SJCRH30 (cell line): ENCODE measurements around the gene EFHD2. TPM values are rescaled to one million over a fixed set of nuclear protein-coding genes. Genes with fewer than 3 reads are reported as not detected.

ENCODE experiments used
- DNase-seq, 2 experiments: peaks; one replicate each; pipeline ENCODE4 v3.0.0-alpha.2; 2015 to 2020
- H3K27ac ChIP-seq: fragments of 250-450 bp; sonication (Bioruptor Pico); 2 replicates; pipeline ENCODE4 v1.5.1; 2020; ENCODE audit warnings: mild to moderate bottlenecking, moderate library complexity
- H3K27me3 ChIP-seq: fragments of 250-450 bp; sonication (Bioruptor Pico); 2 replicates; pipeline ENCODE4 v1.5.1; 2020; ENCODE audit warnings: mild to moderate bottlenecking, moderate library complexity
- H3K36me3 ChIP-seq: fragments of 250-450 bp; sonication (Bioruptor Pico); 2 replicates; pipeline ENCODE4 v1.5.1; 2020; ENCODE audit warnings: mild to moderate bottlenecking, moderate library complexity
- H3K4me1 ChIP-seq: fragments of 250-450 bp; sonication (Bioruptor Pico); 2 replicates; pipeline ENCODE4 v1.5.1; 2020; ENCODE audit warnings: mild to moderate bottlenecking, moderate library complexity
- H3K4me3 ChIP-seq: fragments of 250-450 bp; sonication (Bioruptor Pico); 2 replicates; pipeline ENCODE4 v1.5.1; 2020; ENCODE audit warnings: mild to moderate bottlenecking, moderate library complexity
- H3K9me3 ChIP-seq: fragments of 250-450 bp; sonication (Bioruptor Pico); replicated peaks from 2 replicates; pipeline ENCODE4 v1.5.1; 2020; ENCODE audit warnings: mild to moderate bottlenecking, moderate library complexity
- total RNA-seq: library from RNA; depleted of rRNA; stranded (reverse); fragments of >200 nt; shearing (Covaris generic); gene quantifications from 2 replicates; pipeline ENCODE4 v1.2.3, GENCODE V29; 2014

Gene EFHD2
- total RNA-seq, 1 experiment from 2014 or later = 203 TPM

DNA sequence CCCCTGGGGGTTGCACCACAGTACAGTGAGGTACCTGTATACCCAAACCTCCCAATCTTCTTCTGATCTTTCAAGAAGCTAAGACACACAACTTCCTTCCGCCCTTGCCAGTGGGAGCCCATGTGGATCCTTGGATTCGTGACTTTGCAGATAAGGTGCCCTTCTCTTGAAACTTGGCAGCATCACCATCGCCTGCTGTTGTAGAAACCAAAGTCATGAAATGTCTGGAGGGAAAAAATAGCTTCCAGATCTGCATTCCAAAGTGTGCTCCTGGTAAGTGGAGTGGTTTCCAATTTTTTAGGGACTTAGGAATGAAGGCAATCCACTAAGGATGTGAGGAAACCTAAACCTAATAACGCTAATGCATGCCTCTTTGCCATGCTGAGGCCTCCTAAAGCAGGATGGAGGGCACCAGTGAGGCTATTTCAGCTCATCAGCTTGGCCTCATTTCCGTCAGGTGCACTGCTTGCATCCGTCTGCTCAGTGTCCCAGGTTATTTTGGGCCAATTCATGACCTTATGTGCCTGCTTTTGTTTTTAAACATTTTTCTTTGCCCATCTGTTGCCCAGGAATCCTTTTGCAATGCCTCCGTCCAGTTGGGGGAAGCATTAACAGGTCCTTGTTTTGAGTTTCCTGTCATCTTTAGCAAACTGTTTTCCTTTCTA lies 8.2 kb upstream of the EFHD2 start:
- DNase-seq = no peak
- H3K4me1 ChIP-seq = no peaks in the 10 kb centered on the region
- peaks cover 7% of the 10 kb centered on the region for H3K9me3 ChIP-seq
- no peaks in the 10 kb centered on the region for H3K36me3 ChIP-seq
- H3K27me3 ChIP-seq = no peaks in the 10 kb centered on the region
- no peak overlapping the region for H3K4me3 ChIP-seq
- no peak overlapping the region for H3K27ac ChIP-seq

DNA sequence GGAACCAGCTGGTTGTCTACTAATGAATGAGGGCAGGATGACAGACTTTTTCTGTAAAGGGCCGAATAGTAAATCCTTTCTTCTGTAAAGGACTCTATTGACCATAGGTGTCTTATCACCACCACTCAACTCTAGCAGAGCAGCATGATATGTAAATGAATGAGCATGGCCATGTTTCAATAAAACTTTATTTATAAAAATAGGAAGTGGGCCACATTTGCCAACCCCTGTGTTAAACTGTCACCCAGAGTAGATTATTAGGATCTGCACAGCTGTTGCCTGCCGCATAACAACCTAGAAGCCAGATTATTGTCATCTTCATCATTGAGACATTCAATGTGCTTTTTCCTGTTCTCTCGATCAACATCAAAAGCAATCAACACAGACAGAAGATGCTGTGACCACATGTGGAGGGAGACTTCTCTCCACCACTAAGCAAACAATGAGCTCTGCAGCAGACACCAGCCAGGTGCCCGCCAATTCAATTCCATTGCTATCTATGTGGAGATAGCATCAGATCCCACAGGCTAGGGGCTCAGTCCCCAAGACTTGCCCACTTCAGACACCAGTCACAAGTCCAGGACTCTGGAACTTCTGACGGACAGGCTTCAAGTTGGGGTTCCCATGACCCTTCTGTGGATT lies 6.8 kb upstream of the EFHD2 start:
- Histone ChIP-seq H3K4me1 (no peaks in the 10 kb centered on the region), H3K9me3 (peaks cover 7% of the 10 kb centered on the region), H3K27ac (no peak overlapping the region), H3K27me3 (no peaks in the 10 kb centered on the region), H3K4me3 (no peak overlapping the region), H3K36me3 (no peaks in the 10 kb centered on the region)
- DNase-seq = no peak

DNA sequence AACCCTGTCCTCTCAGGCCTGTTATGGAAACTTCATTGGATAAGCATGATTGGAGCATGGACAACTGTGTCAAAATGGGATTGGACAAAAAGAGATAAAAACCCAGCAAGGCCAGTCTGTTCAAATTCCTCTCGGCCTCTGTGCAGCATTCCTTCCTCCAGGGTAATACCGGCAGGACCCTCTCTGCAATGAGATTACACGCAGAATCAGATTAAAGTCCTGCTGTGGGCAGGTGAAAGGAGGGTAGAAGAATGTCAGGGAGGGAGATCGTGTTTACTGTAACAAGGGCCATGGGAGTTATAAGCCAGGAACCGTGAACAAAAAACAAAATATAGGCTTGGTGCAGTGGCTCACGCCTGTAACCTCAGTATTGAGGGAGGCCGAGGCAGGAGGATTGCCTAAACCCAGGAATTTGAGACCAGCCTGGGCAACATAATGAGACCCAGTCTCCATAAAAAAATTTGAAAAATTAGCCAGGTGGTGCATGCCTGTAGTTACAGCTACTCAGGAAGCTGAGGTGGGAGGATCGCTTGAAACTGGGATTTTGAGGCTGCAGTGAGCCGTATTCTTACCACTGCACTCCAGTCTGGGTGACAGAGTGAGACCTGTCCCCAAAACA lies 5.6 kb upstream of the EFHD2 start:
- no peak for DNase-seq
- Histone ChIP-seq H3K4me1 (peaks cover 4% of the 10 kb centered on the region; the same call in 1 of the 2 replicates), H3K27ac (no peak overlapping the region), H3K4me3 (no peak overlapping the region), H3K27me3 (no peaks in the 10 kb centered on the region), H3K36me3 (no peaks in the 10 kb centered on the region), H3K9me3 (peaks cover 7% of the 10 kb centered on the region)

DNA sequence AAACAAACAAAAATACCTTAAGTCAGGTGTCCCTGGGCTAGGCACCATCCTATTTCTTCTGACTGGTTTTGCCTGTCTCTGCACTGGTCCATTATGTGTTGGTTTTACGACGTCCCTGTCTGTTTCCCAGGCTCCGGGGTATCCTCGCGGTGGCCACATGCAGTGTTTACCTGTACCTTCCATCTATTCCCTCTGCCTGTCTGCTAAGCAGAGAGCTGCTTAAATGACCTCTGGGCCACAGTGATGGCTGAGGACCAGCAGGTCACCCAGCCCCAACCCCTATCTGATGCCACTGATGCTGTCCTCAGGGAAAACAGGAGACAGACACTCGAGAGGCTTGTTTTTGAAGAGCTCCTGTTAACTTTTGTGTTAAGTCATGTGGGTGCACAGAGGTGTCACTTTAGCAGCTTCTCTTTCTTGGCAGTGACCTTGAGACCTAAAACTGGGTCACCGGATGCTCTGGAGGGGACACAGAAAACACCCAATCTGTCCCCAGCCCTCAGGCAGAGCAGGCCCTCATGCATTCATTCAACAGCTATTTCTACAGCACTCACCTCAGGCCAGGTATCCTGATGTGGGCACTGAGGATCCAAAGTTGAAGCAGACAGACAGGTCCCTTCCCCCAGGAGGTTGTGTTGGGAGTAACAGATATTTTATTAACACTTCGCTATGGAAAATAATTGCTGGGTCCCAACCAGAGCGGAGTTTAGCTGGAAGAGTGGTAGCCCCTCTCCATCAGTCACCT lies 4.4 kb upstream of the EFHD2 start:
- no peak overlapping the region for H3K4me3 ChIP-seq
- H3K27ac ChIP-seq = no peak overlapping the region
- no peaks in the 10 kb centered on the region for H3K9me3 ChIP-seq
- peaks cover 5% of the 10 kb centered on the region; the same call in 1 of the 2 replicates for H3K4me1 ChIP-seq
- no peak for DNase-seq
- no peaks in the 10 kb centered on the region for H3K36me3 ChIP-seq
- H3K27me3 ChIP-seq = no peaks in the 10 kb centered on the region

DNA sequence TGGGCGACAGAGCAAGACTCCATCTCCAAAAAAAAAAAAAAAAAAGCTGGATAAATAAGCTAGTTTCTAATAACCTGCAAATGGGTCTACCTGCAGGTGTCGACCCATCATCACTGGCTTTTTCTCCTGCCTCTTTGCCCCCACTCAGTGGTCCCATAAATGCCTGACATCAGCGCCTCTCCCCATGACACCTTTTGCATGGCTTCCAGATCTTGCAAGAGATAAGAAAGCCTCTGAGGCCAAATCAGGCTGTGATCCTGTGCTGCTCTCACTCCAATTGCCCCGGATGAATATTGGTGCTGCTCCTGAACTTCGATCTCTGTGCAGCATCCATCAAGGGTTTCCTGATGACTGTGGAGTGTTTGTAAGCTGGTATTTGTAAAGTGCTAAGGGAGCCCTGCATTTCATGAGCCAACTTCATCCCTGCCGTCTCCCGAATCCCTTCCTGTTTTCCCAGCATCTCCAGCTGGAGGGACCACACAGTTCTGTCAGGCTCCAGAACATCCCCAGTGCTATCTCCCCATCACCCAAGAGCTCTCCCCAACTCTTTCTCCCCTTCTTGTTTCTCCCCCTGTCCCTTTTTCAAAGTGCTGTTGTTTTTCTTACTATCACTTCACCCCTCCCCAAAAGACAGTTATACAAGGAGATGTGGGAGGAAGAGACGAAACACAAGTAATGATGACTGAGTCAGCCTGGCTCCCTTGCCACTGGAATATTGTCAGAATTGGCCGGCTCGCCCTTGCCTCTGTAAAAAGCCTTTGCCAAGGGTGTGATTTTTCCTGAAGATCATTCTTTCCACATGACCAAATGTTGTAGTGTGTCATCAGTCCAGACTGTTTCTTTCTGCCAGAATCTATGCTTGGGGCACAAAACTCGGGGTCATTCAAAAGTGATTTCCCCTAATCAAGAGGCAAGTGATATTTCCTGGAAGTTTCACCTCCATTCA lies 2.8 kb upstream of the EFHD2 start:
- Histone ChIP-seq H3K36me3 (no peaks in the 10 kb centered on the region), H3K27ac (no peak overlapping the region), H3K4me3 (no peak overlapping the region), H3K9me3 (no peaks in the 10 kb centered on the region), H3K4me1 (peaks cover 6% of the 10 kb centered on the region), H3K27me3 (no peaks in the 10 kb centered on the region)
- no peak for DNase-seq

DNA sequence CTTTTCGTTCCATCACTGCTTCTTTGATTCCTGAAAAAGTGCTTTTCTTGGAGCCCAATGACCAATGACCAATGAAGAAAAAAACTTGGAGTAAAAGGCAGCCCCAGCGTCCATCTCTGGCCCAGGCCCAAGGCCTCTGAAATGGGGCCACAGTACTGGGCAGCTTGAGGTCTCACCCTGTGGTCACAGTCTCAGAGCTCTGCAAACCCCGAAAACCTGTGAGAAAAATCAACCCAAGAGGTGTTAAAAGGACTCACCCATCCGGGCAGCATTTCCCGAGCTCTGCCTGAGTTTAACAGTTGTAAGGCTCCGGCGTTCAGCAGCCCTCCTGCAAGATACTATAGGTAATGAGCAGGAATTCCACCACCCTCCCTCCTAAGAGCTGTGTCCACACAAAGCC lies 2.1 kb upstream of the EFHD2 start:
- peaks cover 2% of the 10 kb centered on the region; the same call in 1 of the 2 replicates for H3K36me3 ChIP-seq
- no peak overlapping the region for H3K27ac ChIP-seq
- no peaks in the 10 kb centered on the region for H3K27me3 ChIP-seq
- no peak overlapping the region for H3K4me3 ChIP-seq
- DNase-seq = no peak
- H3K9me3 ChIP-seq = no peaks in the 10 kb centered on the region
- peaks cover 13% of the 10 kb centered on the region for H3K4me1 ChIP-seq

DNA sequence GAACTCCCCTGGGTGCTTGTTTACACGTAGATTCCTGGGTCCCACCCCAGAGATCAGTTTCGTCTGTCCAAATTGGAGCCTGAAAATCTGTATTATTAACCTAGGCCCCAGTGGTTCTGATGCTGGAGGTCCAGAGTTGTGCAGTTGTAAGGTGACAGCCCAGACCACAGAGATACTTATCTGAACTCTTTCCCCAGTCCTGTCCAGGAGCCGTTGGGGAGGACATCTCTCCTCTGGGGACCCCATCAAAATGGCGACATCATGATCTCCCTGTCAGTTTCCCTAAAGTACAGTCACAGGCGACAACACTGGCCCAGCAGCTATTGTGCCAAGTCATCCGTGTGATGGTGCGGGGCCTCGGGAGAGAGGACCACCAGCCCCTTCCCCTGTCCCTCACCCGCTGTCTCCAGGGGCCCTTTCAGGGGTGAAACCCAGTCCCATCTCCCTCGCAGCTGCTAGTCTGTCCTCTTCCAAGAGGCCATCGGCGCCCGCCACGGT lies 749 bp upstream of the EFHD2 start:
- peaks cover 9% of the 10 kb centered on the region; the same call in 1 of the 2 replicates for H3K36me3 ChIP-seq
- H3K4me3 ChIP-seq = peak overlapping the region; percentile 86
- H3K9me3 ChIP-seq = no peaks in the 10 kb centered on the region
- H3K27me3 ChIP-seq = no peaks in the 10 kb centered on the region
- no peak for DNase-seq
- peaks cover 21% of the 10 kb centered on the region for H3K4me1 ChIP-seq
- peak overlapping the region; percentile 39 for H3K27ac ChIP-seq

DNA sequence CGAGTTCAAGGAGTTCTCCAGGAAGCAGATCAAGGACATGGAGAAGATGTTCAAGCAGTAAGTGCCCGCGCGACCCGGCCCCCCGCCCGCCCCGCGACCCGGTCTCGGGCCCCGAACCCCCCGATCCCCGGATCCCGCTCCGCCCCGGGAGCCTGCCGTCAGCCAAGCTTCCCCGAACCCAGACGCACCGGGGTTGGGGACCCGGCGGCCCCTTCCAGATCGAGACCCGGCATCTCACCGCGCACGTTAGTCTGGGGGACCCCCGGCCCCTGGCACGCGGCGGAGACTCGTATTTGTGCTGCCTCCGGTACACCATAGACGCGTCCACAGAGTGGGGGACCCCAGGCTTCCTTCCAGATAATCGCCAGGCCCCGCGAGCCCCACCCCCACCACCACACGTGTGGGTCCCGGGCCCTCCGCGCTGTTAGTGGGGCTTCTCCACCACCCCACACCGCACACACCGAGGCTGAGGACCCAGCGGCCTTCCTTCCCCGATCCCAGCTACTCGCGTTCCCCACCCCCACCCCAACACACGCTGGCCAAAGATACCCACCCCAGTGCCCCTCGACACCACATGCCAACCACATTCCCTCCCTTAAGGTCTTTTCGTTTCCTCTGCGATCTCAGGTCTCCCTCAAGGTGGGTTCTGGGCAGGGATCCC lies 665 bp downstream of the EFHD2 start:
- H3K27ac ChIP-seq = peak overlapping the region; percentile 40; the same call in 1 of the 2 replicates
- DNase-seq = peak; percentile 27 to 49
- H3K4me1 ChIP-seq = peaks cover 21% of the 10 kb centered on the region

DNA sequence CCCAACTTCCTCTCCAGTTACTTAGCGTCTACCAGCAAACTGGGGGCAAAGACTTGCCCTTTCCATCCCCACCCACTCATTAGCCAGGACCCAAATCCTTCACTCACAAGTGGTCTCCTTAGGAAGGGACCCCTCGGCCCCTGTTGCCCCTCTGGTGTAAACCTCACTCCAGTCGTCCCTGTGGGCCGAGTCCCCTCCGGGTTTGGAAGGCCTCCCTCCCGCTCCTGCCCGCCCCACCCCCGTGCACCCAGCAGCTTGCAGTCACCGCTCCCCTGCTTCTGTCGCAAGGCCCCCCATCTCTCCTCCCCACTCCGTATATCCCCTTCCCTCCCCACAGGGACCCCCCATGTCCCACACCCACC lies 1.2 kb downstream of the EFHD2 start:
- Histone ChIP-seq H3K27ac (peak overlapping the region; percentile 40; the same call in 1 of the 2 replicates), H3K36me3 (peaks cover 25% of the 10 kb centered on the region; the same call in 1 of the 2 replicates), H3K4me1 (peaks cover 24% of the 10 kb centered on the region)

More for the DNA sequence above, 665 bp downstream of the EFHD2 start:
- H3K9me3 ChIP-seq = no peaks in the 10 kb centered on the region
- peaks cover 20% of the 10 kb centered on the region; the same call in 1 of the 2 replicates for H3K36me3 ChIP-seq
- no peaks in the 10 kb centered on the region for H3K27me3 ChIP-seq
- H3K4me3 ChIP-seq = peak overlapping the region; percentile 86

DNA sequence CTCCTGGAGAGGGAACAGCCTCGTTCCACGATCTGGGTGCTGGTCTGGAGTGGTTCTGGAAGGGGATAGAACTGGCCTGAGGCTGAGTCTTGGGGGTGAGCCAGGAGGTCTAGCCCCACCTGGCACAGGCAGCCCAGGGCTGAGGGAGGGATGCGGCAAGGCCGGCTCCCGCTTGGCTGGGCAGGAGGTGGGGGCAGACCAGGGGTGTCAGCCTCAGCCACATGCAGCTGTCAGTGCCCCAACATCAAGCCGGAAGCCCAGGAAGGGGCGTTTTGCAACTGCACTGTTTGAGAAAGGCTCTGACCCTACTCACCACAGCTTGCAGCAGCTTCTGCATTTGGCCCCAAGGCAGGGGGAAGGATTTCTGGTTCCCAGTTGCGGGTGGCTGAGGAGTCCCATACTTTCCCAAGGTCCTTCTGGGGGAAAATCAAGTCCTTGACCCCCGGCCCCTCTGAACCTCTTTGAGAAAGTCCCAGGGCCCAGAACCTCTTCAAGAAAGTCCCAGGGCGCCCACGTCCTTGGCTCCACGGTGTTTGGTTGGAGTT lies 2.0 kb downstream of the EFHD2 start:
- Histone ChIP-seq H3K4me1 (peaks cover 32% of the 10 kb centered on the region), H3K27ac (peak overlapping the region; percentile 49), H3K9me3 (no peaks in the 10 kb centered on the region), H3K27me3 (no peaks in the 10 kb centered on the region), H3K4me3 (peak overlapping the region; percentile 86), H3K36me3 (peaks cover 27% of the 10 kb centered on the region; the same call in 1 of the 2 replicates)
- DNase-seq = peak; percentile 86 to 91

More for the DNA sequence above, 1.2 kb downstream of the EFHD2 start:
- no peaks in the 10 kb centered on the region for H3K27me3 ChIP-seq
- DNase-seq = no peak
- H3K9me3 ChIP-seq = no peaks in the 10 kb centered on the region
- H3K4me3 ChIP-seq = peak overlapping the region; percentile 86

DNA sequence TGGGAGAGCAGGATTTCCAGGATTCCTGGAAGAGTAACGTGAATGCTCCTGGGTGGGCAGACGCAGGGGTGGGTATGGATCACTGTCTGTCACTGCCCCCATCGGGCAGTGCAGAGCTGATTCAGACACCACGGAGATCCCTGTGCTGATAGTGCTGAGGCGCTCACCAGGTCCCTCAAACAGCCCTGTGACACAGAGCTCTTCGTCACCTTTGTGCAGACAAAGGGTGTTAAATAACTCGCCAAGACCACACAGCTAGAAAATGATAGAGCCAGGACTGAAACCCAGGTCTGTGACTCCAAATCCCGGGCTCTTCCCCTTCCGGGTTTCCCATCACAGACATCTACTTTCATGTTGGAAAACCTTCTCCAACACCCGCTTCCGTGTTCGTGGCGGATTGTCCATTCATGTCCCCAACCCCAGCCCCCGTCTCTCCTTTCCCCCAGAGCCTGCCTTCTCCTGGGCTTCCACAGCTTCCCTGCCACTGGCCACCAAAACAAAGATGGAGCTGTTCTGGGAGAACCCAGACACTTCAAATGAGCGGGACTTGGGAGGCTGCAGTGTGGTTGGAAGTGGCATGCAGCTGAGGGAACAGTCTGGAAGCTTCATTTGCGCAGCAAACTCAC lies 2.6 kb downstream of the EFHD2 start:
- H3K9me3 ChIP-seq = no peaks in the 10 kb centered on the region
- peaks cover 38% of the 10 kb centered on the region for H3K4me1 ChIP-seq
- H3K36me3 ChIP-seq = peaks cover 27% of the 10 kb centered on the region; the same call in 1 of the 2 replicates
- H3K4me3 ChIP-seq = peak overlapping the region; percentile 86
- DNase-seq = peak; percentile 56 to 67
- H3K27ac ChIP-seq = peak overlapping the region; percentile 49
- H3K27me3 ChIP-seq = no peaks in the 10 kb centered on the region

DNA sequence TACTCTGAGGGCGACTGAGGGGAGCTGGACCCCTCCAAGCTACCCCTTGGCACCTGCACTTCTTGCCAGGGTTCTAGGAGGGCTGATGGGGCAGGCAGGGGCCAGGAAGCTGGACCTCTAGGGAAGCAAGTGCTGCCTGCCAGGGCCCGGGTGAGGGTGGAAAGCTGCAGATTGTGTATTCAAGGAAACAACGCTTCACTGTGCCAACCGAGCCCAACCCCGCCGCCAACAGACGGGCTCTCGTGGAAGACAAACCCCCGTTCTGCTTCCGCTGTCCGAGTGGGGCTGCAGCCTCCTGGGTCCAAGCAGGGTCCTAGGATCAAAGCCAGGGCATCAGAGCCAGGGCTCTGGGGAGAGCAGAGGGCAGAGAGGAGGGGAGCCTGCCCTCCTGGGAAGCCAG lies 3.2 kb downstream of the EFHD2 start:
- Histone ChIP-seq H3K9me3 (no peaks in the 10 kb centered on the region), H3K27me3 (no peaks in the 10 kb centered on the region), H3K4me3 (no peak overlapping the region), H3K36me3 (peaks cover 27% of the 10 kb centered on the region; the same call in 1 of the 2 replicates), H3K27ac (peak overlapping the region; percentile 49; the same call in 1 of the 2 replicates), H3K4me1 (peaks cover 42% of the 10 kb centered on the region)
- DNase-seq = no peak
